WTC11 (cell line): ENCODE results near the gene SDHB. TPM values are rescaled to one million over a fixed set of nuclear protein-coding genes. Genes with fewer than 3 reads are reported as not detected.

Experiments
- ATAC-seq: fragments of 200-7000 bp; cut with Tn5 transposase; 2 replicates; pipeline ENCODE4 v1.10.0; 2021; ENCODE audit warnings: mild to moderate bottlenecking, moderate library complexity
- CTCF ChIA-PET: fragments of 300-600 bp; sonication (Branson Sonifier 250); formaldehyde crosslinking; loops from one replicate; lab custom pipeline; 2021; ENCODE audit warnings: antibody characterized with exemption; lab: Charles Lee
- POLR2A ChIA-PET: fragments of 350-600 bp; sonication (Branson Sonifier 250); formaldehyde crosslinking; loops from one replicate; lab custom pipeline; 2021; ENCODE audit warnings: antibody characterized with exemption; lab: Charles Lee
- DNase-seq: peaks from one replicate; pipeline ENCODE4 v3.0.0; 2021; ENCODE audit warnings: low spot score
- H3K27ac Mint-ChIP-seq: 2 replicates; pipeline ENCODE4 v1.8.0; 2021; ENCODE audit warnings: mixed read lengths
- H3K27me3 Mint-ChIP-seq: 2 replicates; pipeline ENCODE4 v1.8.0; 2021; ENCODE audit warnings: low read depth, mild to moderate bottlenecking, moderate library complexity, mixed read lengths
- H3K36me3 Mint-ChIP-seq: 2 replicates; pipeline ENCODE4 v1.8.0; 2021; ENCODE audit warnings: mixed read lengths
- H3K4me1 Mint-ChIP-seq: 2 replicates; pipeline ENCODE4 v1.8.0; 2022; ENCODE audit warnings: mixed read lengths
- H3K4me3 Mint-ChIP-seq: 2 replicates; pipeline ENCODE4 v1.8.0; 2021; ENCODE audit warnings: mild to moderate bottlenecking, moderate library complexity, mixed read lengths
- H3K9me3 Mint-ChIP-seq: 2 replicates; pipeline ENCODE4 v1.8.0; 2021; ENCODE audit warnings: mixed read lengths
- ATF1 ChIP-seq: sonication (generic); formaldehyde crosslinking; IDR thresholded peaks from 2 replicates; pipeline ENCODE4 v1.8.1; 2023; ENCODE audit warnings: mild to moderate bottlenecking, moderate library complexity, missing genetic modification reagents
- EMX1 ChIP-seq: fragments of 250-450 bp; sonication (Bioruptor Pico); IDR thresholded peaks from 2 replicates; pipeline ENCODE4 v1.8.0; 2021; ENCODE audit warnings: mild to moderate bottlenecking
- FOXP1 ChIP-seq: sonication (generic); formaldehyde crosslinking; IDR thresholded peaks from 2 replicates; pipeline ENCODE4 v1.8.0; 2022; ENCODE audit warnings: missing genetic modification reagents, mild to moderate bottlenecking, moderate library complexity, borderline replicate concordance
- GTF2I ChIP-seq: fragments of 250-450 bp; sonication (Bioruptor Pico); conservative IDR thresholded peaks from 2 replicates; pipeline ENCODE4 v1.4.0; 2021; ENCODE audit warnings: mild to moderate bottlenecking
- HMGA2 ChIP-seq: fragments of 250-450 bp; sonication (Bioruptor Pico); IDR thresholded peaks from 2 replicates; pipeline ENCODE4 v1.4.0; 2021; ENCODE audit warnings: mild to moderate bottlenecking, moderate library complexity
- NR2C2 ChIP-seq: sonication (generic); formaldehyde crosslinking; IDR thresholded peaks from 2 replicates; pipeline ENCODE4 v1.8.0; 2022; ENCODE audit warnings: mild to moderate bottlenecking, missing genetic modification reagents
- OVOL2 ChIP-seq: fragments of 250-450 bp; sonication (Bioruptor Pico); IDR thresholded peaks from 2 replicates; pipeline ENCODE4 v1.9.0; 2021; ENCODE audit warnings: mild to moderate bottlenecking, borderline replicate concordance
- SMAD3 ChIP-seq: sonication (generic); formaldehyde crosslinking; IDR thresholded peaks from 2 replicates; pipeline ENCODE4 v1.8.0; 2022; ENCODE audit warnings: missing genetic modification reagents, mild to moderate bottlenecking, borderline replicate concordance
- ZBTB21 ChIP-seq: sonication (generic); formaldehyde crosslinking; IDR thresholded peaks from 2 replicates; pipeline ENCODE4 v1.8.1; 2023; ENCODE audit warnings: mild to moderate bottlenecking, missing genetic modification reagents, borderline replicate concordance
- ZNF263 ChIP-seq: sonication (generic); formaldehyde crosslinking; IDR thresholded peaks from 2 replicates; pipeline ENCODE4 v1.8.1; 2022; ENCODE audit warnings: low read depth, mild to moderate bottlenecking, moderate library complexity, missing genetic modification reagents
- ZNF396 ChIP-seq: fragments of 250-450 bp; sonication (Bioruptor Pico); IDR thresholded peaks from 2 replicates; pipeline ENCODE4 v1.8.0; 2021; ENCODE audit warnings: mild to moderate bottlenecking, moderate library complexity, borderline replicate concordance
- ZNF423 ChIP-seq: fragments of 250-450 bp; sonication (Bioruptor Pico); IDR thresholded peaks from 2 replicates; pipeline ENCODE4 v2.1.2; 2022; ENCODE audit warnings: mild to moderate bottlenecking, moderate library complexity
- total RNA-seq: library from RNA; stranded (reverse); gene quantifications from 3 replicates; pipeline ENCODE4 v1.2.3, GENCODE V29; 2021
- TF ChIP-seq, protein P1 (sequence below): sonication (generic); formaldehyde crosslinking; IDR thresholded peaks from 2 replicates; pipeline ENCODE4 v1.8.0; 2022; ENCODE audit warnings: missing genetic modification reagents
- TF ChIP-seq, protein P2 (sequence below): sonication (generic); formaldehyde crosslinking; IDR thresholded peaks from 2 replicates; pipeline ENCODE4 v1.8.1; 2022; ENCODE audit warnings: low read depth, missing genetic modification reagents, borderline replicate concordance
- TF ChIP-seq, protein P3 (sequence below): sonication (generic); formaldehyde crosslinking; IDR thresholded peaks from 2 replicates; pipeline ENCODE4 v1.8.0; 2022; ENCODE audit warnings: mild to moderate bottlenecking, missing genetic modification reagents
- TF ChIP-seq, protein P4 (sequence below): sonication (generic); formaldehyde crosslinking; IDR thresholded peaks from 2 replicates; pipeline ENCODE4 v1.8.1; 2023; ENCODE audit warnings: mild to moderate bottlenecking, missing genetic modification reagents
- TF ChIP-seq, protein P5 (sequence below): fragments of 250-450 bp; sonication (Bioruptor Pico); IDR thresholded peaks from 2 replicates; pipeline ENCODE4 v2.1.2; 2022; ENCODE audit warnings: mild to moderate bottlenecking, moderate library complexity
- TF ChIP-seq, protein P6 (sequence below): sonication (generic); formaldehyde crosslinking; IDR thresholded peaks from 2 replicates; pipeline ENCODE4 v1.8.1; 2022; ENCODE audit warnings: mild to moderate bottlenecking, moderate library complexity, missing genetic modification reagents
- TF ChIP-seq, protein P7 (sequence below): sonication (generic); formaldehyde crosslinking; IDR thresholded peaks from 2 replicates; pipeline ENCODE4 v1.8.1; 2022; ENCODE audit warnings: low read depth, mild to moderate bottlenecking, moderate library complexity, missing genetic modification reagents, borderline replicate concordance

The SDHB gene
- total RNA-seq, 1 experiment from 2014 or later: 89.5 TPM

DNA sequence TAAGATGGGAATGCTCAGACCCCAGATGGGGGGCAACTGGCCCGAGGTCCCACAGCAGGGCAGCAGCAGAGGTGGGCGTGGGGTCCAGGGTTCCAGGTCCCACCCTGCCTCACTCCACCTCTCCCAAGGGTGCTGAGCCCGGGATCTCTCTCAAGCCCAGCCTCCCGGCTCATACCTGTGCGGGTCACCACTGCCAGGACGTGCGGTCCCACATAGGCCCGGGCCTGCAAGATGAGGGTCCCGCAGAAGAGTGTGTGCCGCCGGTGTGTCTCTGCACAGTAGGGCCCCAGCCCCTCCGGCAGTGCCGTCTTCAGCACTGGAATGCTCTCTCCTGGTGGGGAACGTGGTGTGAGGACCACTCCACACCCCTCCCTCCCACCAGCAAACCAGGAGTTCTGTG, 57.0 kb downstream of the SDHB start:
- Mint-ChIP-seq H3K36me3 (peaks cover 10% of the 10 kb centered on the region), H3K4me3 (no peak overlapping the region), H3K27me3 (no peaks in the 10 kb centered on the region), H3K4me1 (no peaks in the 10 kb centered on the region), H3K9me3 (no peaks in the 10 kb centered on the region), H3K27ac (no peak overlapping the region)
- DNase-seq: no peak
- no peak for TF ChIP-seq OVOL2 (CRISPR knock-in tag)
- TF ChIP-seq EMX1: no peak
- no peak for TF ChIP-seq SMAD3 (CRISPR knock-in tag)
- TF ChIP-seq, protein P1, sequence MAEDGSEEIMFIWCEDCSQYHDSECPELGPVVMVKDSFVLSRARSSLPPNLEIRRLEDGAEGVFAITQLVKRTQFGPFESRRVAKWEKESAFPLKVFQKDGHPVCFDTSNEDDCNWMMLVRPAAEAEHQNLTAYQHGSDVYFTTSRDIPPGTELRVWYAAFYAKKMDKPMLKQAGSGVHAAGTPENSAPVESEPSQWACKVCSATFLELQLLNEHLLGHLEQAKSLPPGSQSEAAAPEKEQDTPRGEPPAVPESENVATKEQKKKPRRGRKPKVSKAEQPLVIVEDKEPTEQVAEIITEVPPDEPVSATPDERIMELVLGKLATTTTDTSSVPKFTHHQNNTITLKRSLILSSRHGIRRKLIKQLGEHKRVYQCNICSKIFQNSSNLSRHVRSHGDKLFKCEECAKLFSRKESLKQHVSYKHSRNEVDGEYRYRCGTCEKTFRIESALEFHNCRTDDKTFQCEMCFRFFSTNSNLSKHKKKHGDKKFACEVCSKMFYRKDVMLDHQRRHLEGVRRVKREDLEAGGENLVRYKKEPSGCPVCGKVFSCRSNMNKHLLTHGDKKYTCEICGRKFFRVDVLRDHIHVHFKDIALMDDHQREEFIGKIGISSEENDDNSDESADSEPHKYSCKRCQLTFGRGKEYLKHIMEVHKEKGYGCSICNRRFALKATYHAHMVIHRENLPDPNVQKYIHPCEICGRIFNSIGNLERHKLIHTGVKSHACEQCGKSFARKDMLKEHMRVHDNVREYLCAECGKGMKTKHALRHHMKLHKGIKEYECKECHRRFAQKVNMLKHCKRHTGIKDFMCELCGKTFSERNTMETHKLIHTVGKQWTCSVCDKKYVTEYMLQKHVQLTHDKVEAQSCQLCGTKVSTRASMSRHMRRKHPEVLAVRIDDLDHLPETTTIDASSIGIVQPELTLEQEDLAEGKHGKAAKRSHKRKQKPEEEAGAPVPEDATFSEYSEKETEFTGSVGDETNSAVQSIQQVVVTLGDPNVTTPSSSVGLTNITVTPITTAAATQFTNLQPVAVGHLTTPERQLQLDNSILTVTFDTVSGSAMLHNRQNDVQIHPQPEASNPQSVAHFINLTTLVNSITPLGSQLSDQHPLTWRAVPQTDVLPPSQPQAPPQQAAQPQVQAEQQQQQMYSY (CRISPR knock-in tag): no peak
- POLR2A ChIA-PET: interaction anchor here (0.6 kb wide), 1 partner anchor 11 kb away, joined by 8 read pairs; no protein-coding TSS in a partner anchor
- no peak for ATAC-seq
- CTCF ChIA-PET: interaction anchor here (3.1 kb wide), 1 partner anchor 10 kb away, joined by 12 read pairs; no protein-coding TSS in a partner anchor

DNA sequence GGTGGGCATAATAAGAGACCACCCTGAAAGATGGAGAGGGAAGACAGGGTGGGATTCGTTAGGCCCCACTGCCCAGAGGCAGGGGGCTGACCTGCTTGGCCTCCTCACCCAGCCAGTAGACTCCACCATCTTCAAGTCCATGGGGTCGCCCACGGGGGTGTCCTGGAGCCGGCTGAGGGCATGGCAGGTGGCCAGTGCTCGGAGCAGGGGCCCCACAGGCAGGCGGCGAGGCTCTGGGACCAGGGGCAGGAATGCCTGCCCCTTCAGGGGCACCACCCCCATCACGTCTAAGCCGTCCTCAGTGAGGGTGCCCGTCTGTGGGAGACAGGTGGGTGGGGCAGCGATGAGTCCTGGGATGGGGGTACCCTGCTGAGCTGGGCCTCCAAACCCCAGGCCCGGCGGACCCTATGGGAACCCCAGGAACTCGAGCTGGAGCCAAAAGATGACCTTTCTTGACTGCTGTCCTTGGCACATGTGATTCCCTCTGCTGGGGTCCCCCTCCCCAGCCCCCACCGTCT, 60.3 kb downstream of the SDHB start:
- H3K9me3 Mint-ChIP-seq: no peaks in the 10 kb centered on the region
- ChIA-PET CTCF (interaction anchor here (1.4 kb wide), 1 partner anchor 42 kb away, joined by 4 read pairs; no protein-coding TSS in a partner anchor), POLR2A (interaction anchor here (0.6 kb wide), 1 partner anchor 14 kb away, joined by 6 read pairs; no protein-coding TSS in a partner anchor)
- H3K36me3 Mint-ChIP-seq: peaks cover 4% of the 10 kb centered on the region
- DNase-seq: no peak
- no peaks in the 10 kb centered on the region for H3K4me1 Mint-ChIP-seq
- no peak overlapping the region for H3K4me3 Mint-ChIP-seq
- H3K27ac Mint-ChIP-seq: no peak overlapping the region
- ATAC-seq: no peak
- TF ChIP-seq ATF1 (CRISPR knock-in tag): no peak
- no peak for TF ChIP-seq GTF2I (CRISPR knock-in tag)
- TF ChIP-seq, protein P2, sequence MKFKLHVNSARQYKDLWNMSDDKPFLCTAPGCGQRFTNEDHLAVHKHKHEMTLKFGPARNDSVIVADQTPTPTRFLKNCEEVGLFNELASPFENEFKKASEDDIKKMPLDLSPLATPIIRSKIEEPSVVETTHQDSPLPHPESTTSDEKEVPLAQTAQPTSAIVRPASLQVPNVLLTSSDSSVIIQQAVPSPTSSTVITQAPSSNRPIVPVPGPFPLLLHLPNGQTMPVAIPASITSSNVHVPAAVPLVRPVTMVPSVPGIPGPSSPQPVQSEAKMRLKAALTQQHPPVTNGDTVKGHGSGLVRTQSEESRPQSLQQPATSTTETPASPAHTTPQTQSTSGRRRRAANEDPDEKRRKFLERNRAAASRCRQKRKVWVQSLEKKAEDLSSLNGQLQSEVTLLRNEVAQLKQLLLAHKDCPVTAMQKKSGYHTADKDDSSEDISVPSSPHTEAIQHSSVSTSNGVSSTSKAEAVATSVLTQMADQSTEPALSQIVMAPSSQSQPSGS (CRISPR knock-in tag): no peak
- TF ChIP-seq, protein P3, sequence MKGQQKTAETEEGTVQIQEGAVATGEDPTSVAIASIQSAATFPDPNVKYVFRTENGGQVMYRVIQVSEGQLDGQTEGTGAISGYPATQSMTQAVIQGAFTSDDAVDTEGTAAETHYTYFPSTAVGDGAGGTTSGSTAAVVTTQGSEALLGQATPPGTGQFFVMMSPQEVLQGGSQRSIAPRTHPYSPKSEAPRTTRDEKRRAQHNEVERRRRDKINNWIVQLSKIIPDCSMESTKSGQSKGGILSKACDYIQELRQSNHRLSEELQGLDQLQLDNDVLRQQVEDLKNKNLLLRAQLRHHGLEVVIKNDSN: no peak
- TF ChIP-seq, protein P4, sequence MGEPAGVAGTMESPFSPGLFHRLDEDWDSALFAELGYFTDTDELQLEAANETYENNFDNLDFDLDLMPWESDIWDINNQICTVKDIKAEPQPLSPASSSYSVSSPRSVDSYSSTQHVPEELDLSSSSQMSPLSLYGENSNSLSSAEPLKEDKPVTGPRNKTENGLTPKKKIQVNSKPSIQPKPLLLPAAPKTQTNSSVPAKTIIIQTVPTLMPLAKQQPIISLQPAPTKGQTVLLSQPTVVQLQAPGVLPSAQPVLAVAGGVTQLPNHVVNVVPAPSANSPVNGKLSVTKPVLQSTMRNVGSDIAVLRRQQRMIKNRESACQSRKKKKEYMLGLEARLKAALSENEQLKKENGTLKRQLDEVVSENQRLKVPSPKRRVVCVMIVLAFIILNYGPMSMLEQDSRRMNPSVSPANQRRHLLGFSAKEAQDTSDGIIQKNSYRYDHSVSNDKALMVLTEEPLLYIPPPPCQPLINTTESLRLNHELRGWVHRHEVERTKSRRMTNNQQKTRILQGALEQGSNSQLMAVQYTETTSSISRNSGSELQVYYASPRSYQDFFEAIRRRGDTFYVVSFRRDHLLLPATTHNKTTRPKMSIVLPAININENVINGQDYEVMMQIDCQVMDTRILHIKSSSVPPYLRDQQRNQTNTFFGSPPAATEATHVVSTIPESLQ: no peak
- H3K27me3 Mint-ChIP-seq: no peaks in the 10 kb centered on the region

DNA sequence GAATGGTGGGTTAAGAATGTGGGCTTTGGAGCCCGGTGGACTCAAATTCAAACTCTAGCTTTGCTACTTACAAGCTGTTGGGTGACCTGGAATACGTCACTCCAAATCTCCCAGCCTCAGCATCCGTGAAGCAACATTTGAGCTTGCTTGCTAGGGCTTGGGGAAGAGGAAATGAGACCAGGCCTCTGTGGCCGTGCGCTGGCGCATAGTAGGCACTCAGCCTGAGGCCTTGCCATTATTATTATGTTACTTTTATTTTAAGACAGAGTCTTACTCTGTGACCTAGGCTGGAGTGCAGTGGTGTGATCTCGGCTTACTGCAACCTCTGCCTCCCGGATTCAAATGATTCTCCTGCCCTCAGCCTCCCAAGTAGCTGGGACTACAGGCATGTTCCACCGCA, 61.2 kb downstream of the SDHB start:
- Mint-ChIP-seq H3K36me3 (no peaks in the 10 kb centered on the region), H3K27ac (no peak overlapping the region), H3K9me3 (no peaks in the 10 kb centered on the region), H3K27me3 (no peaks in the 10 kb centered on the region), H3K4me1 (no peaks in the 10 kb centered on the region), H3K4me3 (no peak overlapping the region)
- ChIA-PET CTCF (interaction anchor here (0.6 to 1.4 kb wide), 2 partner anchors 41 to 367 kb away, joined by 4 to 5 read pairs; no protein-coding TSS in a partner anchor), POLR2A (no interaction called here)
- DNase-seq: no peak
- TF ChIP-seq OVOL2 (CRISPR knock-in tag) (no peak), ZNF396 (CRISPR knock-in tag) (no peak), FOXP1 (CRISPR knock-in tag) (no peak), ZNF423 (no peak), NR2C2 (CRISPR knock-in tag) (no peak), HMGA2 (CRISPR knock-in tag) (no peak), ZBTB21 (CRISPR knock-in tag) (no peak), ZNF263 (CRISPR knock-in tag) (no peak)
- TF ChIP-seq, protein P5, sequence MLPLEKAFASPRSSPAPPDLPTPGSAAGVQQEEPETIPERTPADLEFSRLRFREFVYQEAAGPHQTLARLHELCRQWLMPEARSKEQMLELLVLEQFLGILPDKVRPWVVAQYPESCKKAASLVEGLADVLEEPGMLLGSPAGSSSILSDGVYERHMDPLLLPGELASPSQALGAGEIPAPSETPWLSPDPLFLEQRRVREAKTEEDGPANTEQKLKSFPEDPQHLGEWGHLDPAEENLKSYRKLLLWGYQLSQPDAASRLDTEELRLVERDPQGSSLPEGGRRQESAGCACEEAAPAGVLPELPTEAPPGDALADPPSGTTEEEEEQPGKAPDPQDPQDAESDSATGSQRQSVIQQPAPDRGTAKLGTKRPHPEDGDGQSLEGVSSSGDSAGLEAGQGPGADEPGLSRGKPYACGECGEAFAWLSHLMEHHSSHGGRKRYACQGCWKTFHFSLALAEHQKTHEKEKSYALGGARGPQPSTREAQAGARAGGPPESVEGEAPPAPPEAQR (CRISPR knock-in tag): no peak
- TF ChIP-seq, protein P6, sequence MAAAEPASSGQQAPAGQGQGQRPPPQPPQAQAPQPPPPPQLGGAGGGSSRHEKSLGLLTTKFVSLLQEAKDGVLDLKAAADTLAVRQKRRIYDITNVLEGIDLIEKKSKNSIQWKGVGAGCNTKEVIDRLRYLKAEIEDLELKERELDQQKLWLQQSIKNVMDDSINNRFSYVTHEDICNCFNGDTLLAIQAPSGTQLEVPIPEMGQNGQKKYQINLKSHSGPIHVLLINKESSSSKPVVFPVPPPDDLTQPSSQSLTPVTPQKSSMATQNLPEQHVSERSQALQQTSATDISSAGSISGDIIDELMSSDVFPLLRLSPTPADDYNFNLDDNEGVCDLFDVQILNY: no peak
- TF ChIP-seq, protein P3: no peak
- TF ChIP-seq, protein P7, sequence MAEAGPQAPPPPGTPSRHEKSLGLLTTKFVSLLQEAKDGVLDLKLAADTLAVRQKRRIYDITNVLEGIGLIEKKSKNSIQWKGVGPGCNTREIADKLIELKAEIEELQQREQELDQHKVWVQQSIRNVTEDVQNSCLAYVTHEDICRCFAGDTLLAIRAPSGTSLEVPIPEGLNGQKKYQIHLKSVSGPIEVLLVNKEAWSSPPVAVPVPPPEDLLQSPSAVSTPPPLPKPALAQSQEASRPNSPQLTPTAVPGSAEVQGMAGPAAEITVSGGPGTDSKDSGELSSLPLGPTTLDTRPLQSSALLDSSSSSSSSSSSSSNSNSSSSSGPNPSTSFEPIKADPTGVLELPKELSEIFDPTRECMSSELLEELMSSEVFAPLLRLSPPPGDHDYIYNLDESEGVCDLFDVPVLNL (CRISPR knock-in tag): no peak
- TF ChIP-seq, all 79 proteins: peak for 0
- ATAC-seq: no peak
